IMR-90 (cell line): Measurements from ENCODE around the gene HOXB6.

Source experiments
- BHLHE40 ChIP-seq: fragments of 150-350 bp; IDR thresholded peaks from 2 replicates; pipeline ENCODE4 v1.6.1; 2016; ENCODE audit warnings: mild to moderate bottlenecking, low read depth, low read length
- CEBPB ChIP-seq: IDR thresholded peaks from 2 replicates; pipeline ENCODE4 v1.6.1; 2012; ENCODE audit warnings: low read depth, low read length, improper control_type of control experiment
- CHD1 ChIP-seq: IDR thresholded peaks from 2 replicates; pipeline ENCODE4 v1.6.1; 2012; ENCODE audit warnings: low read depth, low read length, improper control_type of control experiment
- MXI1 ChIP-seq: IDR thresholded peaks from 2 replicates; pipeline ENCODE4 v1.6.1; 2012; ENCODE audit warnings: low read depth, mild to moderate bottlenecking, low read length, moderate library complexity, borderline replicate concordance
- POLR2A ChIP-seq: IDR thresholded peaks from 2 replicates; pipeline ENCODE4 v1.6.1; 2012; ENCODE audit warnings: mild to moderate bottlenecking, low read depth, low read length
- RAD21 ChIP-seq: IDR thresholded peaks from 2 replicates; pipeline ENCODE4 v1.6.1; 2012; ENCODE audit warnings: low read length, improper control_type of control experiment
- RCOR1 ChIP-seq: IDR thresholded peaks from 2 replicates; pipeline ENCODE4 v1.6.1; 2012; ENCODE audit warnings: mild to moderate bottlenecking, low read length, improper control_type of control experiment; ENCODE audit not compliant: insufficient replicate concordance
- RFX5 ChIP-seq: IDR thresholded peaks from 2 replicates; pipeline ENCODE4 v1.8.0; 2012; ENCODE audit warnings: low read depth, mild to moderate bottlenecking, low read length, moderate library complexity
- USF2 ChIP-seq: fragments of 150-350 bp; IDR thresholded peaks from 2 replicates; pipeline ENCODE4 v1.6.1; 2017; ENCODE audit warnings: mild to moderate bottlenecking, antibody characterized with exemption, low read length, low read depth
- TF ChIP-seq, protein P1 (sequence below): conservative IDR thresholded peaks from 2 replicates; pipeline ENCODE4 v1.5.1; 2012; ENCODE audit warnings: mild to moderate bottlenecking, low read depth, low read length, improper control_type of control experiment

DNA sequence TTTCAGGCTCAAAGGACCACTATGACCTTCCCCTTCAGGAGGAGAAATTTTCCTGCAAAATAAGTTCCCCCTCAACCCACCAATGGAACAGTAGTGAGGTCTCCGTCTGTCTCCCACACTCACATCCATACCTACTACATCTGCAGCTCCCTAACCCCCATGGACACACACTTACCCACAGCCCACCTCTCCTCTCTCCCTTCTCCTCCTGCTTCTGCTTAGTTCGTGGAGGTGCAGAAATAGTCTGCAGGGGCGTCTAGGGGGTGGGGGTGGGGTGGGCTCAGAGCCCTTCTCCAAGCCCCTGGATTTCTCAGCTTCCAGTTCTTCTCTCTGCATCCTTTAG, 35.6 kb downstream of the HOXB6 start:
- TF ChIP-seq, protein P1, sequence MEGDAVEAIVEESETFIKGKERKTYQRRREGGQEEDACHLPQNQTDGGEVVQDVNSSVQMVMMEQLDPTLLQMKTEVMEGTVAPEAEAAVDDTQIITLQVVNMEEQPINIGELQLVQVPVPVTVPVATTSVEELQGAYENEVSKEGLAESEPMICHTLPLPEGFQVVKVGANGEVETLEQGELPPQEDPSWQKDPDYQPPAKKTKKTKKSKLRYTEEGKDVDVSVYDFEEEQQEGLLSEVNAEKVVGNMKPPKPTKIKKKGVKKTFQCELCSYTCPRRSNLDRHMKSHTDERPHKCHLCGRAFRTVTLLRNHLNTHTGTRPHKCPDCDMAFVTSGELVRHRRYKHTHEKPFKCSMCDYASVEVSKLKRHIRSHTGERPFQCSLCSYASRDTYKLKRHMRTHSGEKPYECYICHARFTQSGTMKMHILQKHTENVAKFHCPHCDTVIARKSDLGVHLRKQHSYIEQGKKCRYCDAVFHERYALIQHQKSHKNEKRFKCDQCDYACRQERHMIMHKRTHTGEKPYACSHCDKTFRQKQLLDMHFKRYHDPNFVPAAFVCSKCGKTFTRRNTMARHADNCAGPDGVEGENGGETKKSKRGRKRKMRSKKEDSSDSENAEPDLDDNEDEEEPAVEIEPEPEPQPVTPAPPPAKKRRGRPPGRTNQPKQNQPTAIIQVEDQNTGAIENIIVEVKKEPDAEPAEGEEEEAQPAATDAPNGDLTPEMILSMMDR: no peak
- TF ChIP-seq POLR2A (no peak), MXI1 (no peak), BHLHE40 (no peak), CHD1 (no peak), RCOR1 (no peak), RAD21 (no peak), RFX5 (no peak), USF2 (no peak), CEBPB (no peak)
